T-helper 2 cell (primary cell): ENCODE measurements around the gene CCN6.
"Not testable (repeated sequence)": the region's sequence is repeated elsewhere in the genome, so short reads cannot be mapped to it uniquely, and the experiment has no call there.

Source experiments
- DNase-seq, 5 experiments: peaks; one replicate each; pipeline versions ENCODE4 v3.0.0 to v3.0.0-alpha.2; 2012 to 2022

The CCN6 gene

GRCh38 chr6:112054555-112055190 is 769 bp downstream of the CCN6 start:
- DNase-seq: no peak

GRCh38 chr6:112058243-112059032 is 4.5 kb downstream of the CCN6 start:
- DNase-seq: no peak

GRCh38 chr6:112061605-112062004 is 7.7 kb downstream of the CCN6 start:
- DNase-seq: no peak

- no peak for DNase-seq
Measured at GRCh38 chr6:112062966-112063365, 9.1 kb downstream of the CCN6 start.

- no peak for DNase-seq
Measured at GRCh38 chr6:112065426-112065986, 11.6 kb downstream of the CCN6 start.

GRCh38 chr6:112066606-112067005 is 12.7 kb downstream of the CCN6 start:
- no peak for DNase-seq

- DNase-seq: no peak
Measured at GRCh38 chr6:112081569-112081968, 27.7 kb downstream of the CCN6 start.

GRCh38 chr6:112085286-112086065 is 31.6 kb downstream of the CCN6 start:
- DNase-seq: no peak

- DNase-seq: peak in 1 of 5 experiments; percentile 4
Measured at GRCh38 chr6:112086744-112087135, 32.8 kb downstream of the CCN6 start.

GRCh38 chr6:112087136-112087911 is 33.4 kb downstream of the CCN6 start, which contains the start of the genes FAM229B and TUBE1:
Gene FAM229B, plus strand, starts transcription at chr6:112087591. Its CDS starts 11,693 bp downstream, at chr6:112099284.
Gene TUBE1, minus strand, starts transcription at chr6:112087482. Its CDS starts 48 bp downstream, at chr6:112087434.
- peak; percentile 70 to 98 (median 86) for DNase-seq

GRCh38 chr6:112087916-112088315 is 34.0 kb downstream of the CCN6 start:
- DNase-seq: no peak

- DNase-seq: no peak
Measured at GRCh38 chr6:112096901-112097300, 43.0 kb downstream of the CCN6 start.

- DNase-seq: no peak
Measured at GRCh38 chr6:112100561-112100960, 46.7 kb downstream of the CCN6 start.

- DNase-seq: not testable (repeated sequence)
Measured at GRCh38 chr6:112106026-112106425, 52.1 kb downstream of the CCN6 start.

GRCh38 chr6:112106562-112106961 is 52.7 kb downstream of the CCN6 start:
- DNase-seq: no peak

GRCh38 chr6:112109262-112109661 is 55.4 kb downstream of the CCN6 start:
- no peak for DNase-seq

- DNase-seq: no peak
Measured at GRCh38 chr6:112113431-112113830, 59.5 kb downstream of the CCN6 start.

- DNase-seq: no peak
Measured at GRCh38 chr6:112113918-112114317, 60.0 kb downstream of the CCN6 start.

- no peak for DNase-seq
Measured at GRCh38 chr6:112114577-112115223, 60.8 kb downstream of the CCN6 start.

GRCh38 chr6:112116221-112116620 is 62.3 kb downstream of the CCN6 start:
- no peak for DNase-seq

GRCh38 chr6:112117554-112117953 is 63.6 kb downstream of the CCN6 start:
- no peak for DNase-seq

GRCh38 chr6:112118034-112118433 is 64.1 kb downstream of the CCN6 start:
- DNase-seq: no peak
